Midbrain (tissue), 1 donor: Measurements from ENCODE around the gene POLR1F.
"Not testable (repeated sequence)": the region's sequence is repeated elsewhere in the genome, so short reads cannot be mapped to it uniquely, and the experiment has no call there.

ENCODE experiments used
- DNase-seq: peaks from one replicate; lab custom pipeline; 2025; lab: John Stamatoyannopoulos, UW

The POLR1F gene

GRCh38 chr7:19708397-19709248 is at the start of gene POLR1F:
Gene POLR1F (minus strand): TSS chr7:19709037. CDS start chr7:19709016, 21 bp downstream.
- peak; percentile 97 for DNase-seq

GRCh38 chr7:19754521-19755116 is 45.8 kb upstream of the POLR1F start:
- no peak for DNase-seq

- no peak for DNase-seq
These were observed 43.2 kb upstream of the POLR1F start for GRCh38 chr7:19752020-19752419.

- no peak for DNase-seq
These were observed 40.8 kb upstream of the POLR1F start for GRCh38 chr7:19749658-19750057.

- DNase-seq, result peak; percentile 20
These were observed 39.0 kb upstream of the POLR1F start for GRCh38 chr7:19747740-19748339.

- no peak for DNase-seq
These were observed 35.2 kb upstream of the POLR1F start for GRCh38 chr7:19744075-19744474.

- DNase-seq, result no peak
These were observed 19.9 kb upstream of the POLR1F start for GRCh38 chr7:19728716-19729115.

- DNase-seq, result no peak
These were observed 16.9 kb upstream of the POLR1F start for GRCh38 chr7:19725770-19726169.

GRCh38 chr7:19715499-19715898 is 6.7 kb upstream of the POLR1F start:
- DNase-seq, result no peak

- DNase-seq, result peak; percentile 65
These were observed 4.8 kb upstream of the POLR1F start for GRCh38 chr7:19713676-19714075.

- DNase-seq, result no peak
These were observed 377 bp upstream of the POLR1F start for GRCh38 chr7:19709249-19709578.

GRCh38 chr7:19707240-19707639 is 1.6 kb downstream of the POLR1F start:
- DNase-seq, result no peak

GRCh38 chr7:19705663-19706062 is 3.2 kb downstream of the POLR1F start:
- no peak for DNase-seq

- DNase-seq, result no peak
These were observed 7.4 kb downstream of the POLR1F start for GRCh38 chr7:19701471-19701870.

- no peak for DNase-seq
These were observed 7.9 kb downstream of the POLR1F start for GRCh38 chr7:19700936-19701335.

GRCh38 chr7:19698331-19698730 is 10.5 kb downstream of the POLR1F start:
- DNase-seq, result no peak

- DNase-seq, result no peak
These were observed 11.9 kb downstream of the POLR1F start for GRCh38 chr7:19696926-19697325.

GRCh38 chr7:19692111-19692828 is 16.6 kb downstream of the POLR1F start:
- DNase-seq, result no peak

- no peak for DNase-seq
These were observed 18.1 kb downstream of the POLR1F start for GRCh38 chr7:19690736-19691135.

- DNase-seq, result not testable (repeated sequence)
These were observed 19.7 kb downstream of the POLR1F start for GRCh38 chr7:19689130-19689529.

- no peak for DNase-seq
These were observed 27.2 kb downstream of the POLR1F start for GRCh38 chr7:19681596-19681995.

- DNase-seq, result no peak
These were observed 31.7 kb downstream of the POLR1F start for GRCh38 chr7:19677180-19677579.

GRCh38 chr7:19675816-19676215 is 33.0 kb downstream of the POLR1F start:
- no peak for DNase-seq
